Ovary (tissue), 9 donors: ENCODE data around the gene H6PD. TPM values are rescaled to one million over a fixed set of nuclear protein-coding genes. Genes with fewer than 3 reads are reported as not detected.

ENCODE experiments used
- DNase-seq, 5 donors: peaks; one replicate each; pipeline ENCODE4 v3.0.0-alpha.2; 2019 to 2020
- H3K27ac ChIP-seq, 2 donors: fragments of 200-600 bp; one replicate each; pipeline versions ENCODE4 v1.5.1 to v1.8.0; 2019 to 2022
- H3K27me3 ChIP-seq: fragments of 200-600 bp; one replicate; pipeline ENCODE4 v1.8.0; 2022
- H3K36me3 ChIP-seq: fragments of 200-600 bp; sonication (generic); one replicate; pipeline ENCODE4 v1.5.1; 2019
- H3K4me1 ChIP-seq: one replicate; pipeline ENCODE4 v1.8.1; 2013; ENCODE audit warnings: mild to moderate bottlenecking, moderate library complexity; ENCODE audit not compliant: insufficient read depth
- H3K4me3 ChIP-seq: fragments of 200-600 bp; sonication (generic); one replicate; pipeline ENCODE4 v1.5.1; 2017
- H3K9me3 ChIP-seq, 2 donors: fragments of 200-600 bp in 1 of 2; sonication (generic) in 1 of 2; one replicate each; pipeline versions ENCODE4 v1.5.1 to v1.8.1; 2013 to 2019; ENCODE audit warnings: mild to moderate bottlenecking in 1 of 2, moderate library complexity in 1 of 2
- CTCF ChIP-seq, 3 donors: fragments of 450-650 bp in 2 of 3; fragments of 200-600 bp in 1 of 3; IDR thresholded peaks; one replicate each; pipeline versions ENCODE4 v1.5.1 to v1.8.0; 2016 to 2022; ENCODE audit warnings: antibody characterized with exemption in 3 of 3, mild to moderate bottlenecking in 1 of 3
- EP300 ChIP-seq: sonication (generic); formaldehyde crosslinking; IDR thresholded peaks from one replicate; pipeline ENCODE4 v1.6.1; 2017; ENCODE audit warnings: antibody characterized with exemption
- POLR2A ChIP-seq: fragments of 450-650 bp; IDR thresholded peaks from one replicate; pipeline ENCODE4 v1.6.1; 2017; ENCODE audit warnings: antibody characterized with exemption, mild to moderate bottlenecking, moderate library complexity
- WGBS, 3 donors: extraction: QIAGEN DNeasy Blood & Tissue Kit in 1 of 3; methylation state at CpG; one replicate each; pipeline versions ENCODE4 v1.1.5 to v1.1.7; 2013 to 2017; 5-methylcytosine and 5-hydroxymethylcytosine counted together
- intact Hi-C, 4 donors: fragments of 100-400 bp; cut with DNase I; formaldehyde crosslinking; loops; one replicate each; pipeline versions ENCODE4 v1.11.0 to v1.15.1; 2022 to 2023
- polyA plus RNA-seq, 2 donors: library from polyadenylated mRNA; stranded (reverse); fragments of 200-250 nt in 1 of 2; fragments of 350-450 nt in 1 of 2; fragmentation: Illumina TruSeq in 1 of 2; extraction: RNeasy Lipid Tissue Mini Kit (QIAGEN cat#74804) in 1 of 2; gene quantifications; one replicate each; pipeline ENCODE4 v1.2.3, GENCODE V29; 2013 to 2014
- total RNA-seq, 7 donors: library from RNA; depleted of rRNA in 2 of 7; stranded (reverse); fragments of >200 nt in 2 of 7; fragmentation: NEBNext Ultra II Directional in 3 of 7; extraction: Animal tissue kit (Norgen Biotek cat#: 25700) in 3 of 7; gene quantifications; one replicate each; pipeline versions ENCODE4 v1.1.0 to v1.2.4, GENCODE V29; 2016 to 2023
- donor health status: DM: no; HTN: no; CAD: no; lungs with moderate emphysema.
- donor health status: DM: no; HTN: no; CAD: no.
- donor health status: Bipolar disorder and iron deficiency.
- donor health status: DM: yes; HTN: yes; CAD: no.
- donor health status: DM: no; HTN: no; CAD: no.
- donor health status: DM: yes; HTN: yes; CAD: no.

H6PD gene
- total and polyA plus RNA-seq, 9 donors: 47.0 to 148 (median 89.7) TPM

GRCh38 chr1:9294405-9294773, 59.8 kb downstream of the H6PD start:
- intact Hi-C loops: loop anchor here in 2 of 4 donors (5.0 to 10.0 kb wide), 4 partner anchors 78 to 188 kb away; no protein-coding TSS in a partner anchor

GRCh38 chr1:9294910-9295636, 60.5 kb downstream of the H6PD start:
- H3K27ac ChIP-seq: no peak overlapping the region
- intact Hi-C loops: loop anchor here in 2 of 4 donors (5.0 to 10.0 kb wide), 4 partner anchors 77 to 187 kb away; no protein-coding TSS in a partner anchor
- no peaks in the 10 kb centered on the region for H3K9me3 ChIP-seq
- H3K27me3 ChIP-seq: no peaks in the 10 kb centered on the region
- no peak for DNase-seq
- H3K4me3 ChIP-seq: peak overlapping the region; percentile 75
- no peaks in the 10 kb centered on the region for H3K36me3 ChIP-seq
- TF ChIP-seq EP300 (no peak), POLR2A (no peak), CTCF (IDR thresholded peaks at IDR 0.05) (no peak)
- WGBS, 3 donors: 14 to 24% (median 24%) methylated on average over 10 of the region's 10 CpGs
- peaks cover 13% of the 10 kb centered on the region for H3K4me1 ChIP-seq

More at GRCh38 chr1:9294405-9294773, 59.8 kb downstream of the H6PD start:
- TF ChIP-seq CTCF (IDR thresholded peaks at IDR 0.05): no peak
- no peak for TF ChIP-seq EP300
- TF ChIP-seq POLR2A: no peak
- 7 to 11% (median 11%) methylated on average over 6 of the region's 6 CpGs for WGBS, 3 donors
- peak overlapping the region; percentile 75 for H3K4me3 ChIP-seq
- peaks cover 13% of the 10 kb centered on the region for H3K4me1 ChIP-seq
- DNase-seq: peak in 1 of 5 donors; percentile 50
- H3K9me3 ChIP-seq: no peaks in the 10 kb centered on the region
- H3K27ac ChIP-seq: no peak overlapping the region
- H3K36me3 ChIP-seq: no peaks in the 10 kb centered on the region
- H3K27me3 ChIP-seq: no peaks in the 10 kb centered on the region

- no peak for DNase-seq
- Histone ChIP-seq H3K9me3 (no peaks in the 10 kb centered on the region), H3K4me3 (no peak overlapping the region), H3K27me3 (no peaks in the 10 kb centered on the region), H3K27ac (no peak overlapping the region), H3K36me3 (no peaks in the 10 kb centered on the region), H3K4me1 (peaks cover 15% of the 10 kb centered on the region)
- no peak for TF ChIP-seq EP300
- TF ChIP-seq CTCF (IDR thresholded peaks at IDR 0.05): no peak
- no peak for TF ChIP-seq POLR2A
- intact Hi-C loops: loop anchor here in 2 of 4 donors (2.0 to 10.0 kb wide), 2 partner anchors 75 to 159 kb away; no protein-coding TSS in a partner anchor
- 51 to 73% (median 69%) methylated on average over 9 of the region's 9 CpGs for WGBS, 3 donors
Observed at GRCh38 chr1:9295884-9296283, 61.3 kb downstream of the H6PD start.

GRCh38 chr1:9296850-9297249, 62.3 kb downstream of the H6PD start:
- Histone ChIP-seq H3K27ac (no peak overlapping the region), H3K4me3 (no peak overlapping the region), H3K4me1 (peaks cover 17% of the 10 kb centered on the region), H3K36me3 (no peaks in the 10 kb centered on the region), H3K27me3 (no peaks in the 10 kb centered on the region), H3K9me3 (no peaks in the 10 kb centered on the region)
- intact Hi-C loops: loop anchor here in 2 of 4 donors (2.0 to 10.0 kb wide), 2 partner anchors 74 to 158 kb away; no protein-coding TSS in a partner anchor
- 69 to 78% (median 77%) methylated on average over 6 of the region's 6 CpGs for WGBS, 3 donors
- DNase-seq: no peak
- TF ChIP-seq POLR2A: no peak
- TF ChIP-seq CTCF (IDR thresholded peaks at IDR 0.05): no peak
- no peak for TF ChIP-seq EP300
